IPS-18c (cell line): ENCODE measurements around the gene RALGAPA1.

Experiments used
- H3K4me3 ChIP-seq: 2 replicates; pipeline ENCODE4 v1.7.0; 2013; ENCODE audit warnings: low read depth, mild to moderate bottlenecking, low read length, moderate library complexity; ENCODE audit not compliant: insufficient read depth
- H3K9me3 ChIP-seq: one replicate; pipeline ENCODE4 v1.6.1; 2013; ENCODE audit warnings: mild to moderate bottlenecking, low read length, moderate library complexity; ENCODE audit not compliant: control insufficient read depth, insufficient read depth

RALGAPA1 gene

DNA sequence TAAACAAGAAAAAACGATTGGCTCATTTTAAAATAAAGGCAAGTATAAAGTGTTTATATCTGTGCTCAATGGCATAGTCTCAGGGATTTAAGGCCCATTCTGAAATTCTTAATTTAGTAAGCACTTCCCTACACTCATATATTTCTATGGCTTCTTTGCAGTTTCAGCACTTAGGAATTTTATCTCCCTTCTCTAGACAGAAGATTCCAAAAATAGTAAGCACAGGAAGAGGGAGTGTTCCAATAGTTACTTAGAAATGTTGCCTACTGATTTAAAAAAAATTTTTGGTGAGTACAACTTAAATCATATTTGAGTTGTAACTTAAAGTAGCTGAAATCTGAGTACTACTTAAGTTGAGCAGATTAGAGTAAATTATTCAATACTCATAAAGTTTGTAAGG lies 255.3 kb downstream of the RALGAPA1 start:
- Histone ChIP-seq H3K4me3 (no peak overlapping the region), H3K9me3 (no peaks in the 10 kb centered on the region)

DNA sequence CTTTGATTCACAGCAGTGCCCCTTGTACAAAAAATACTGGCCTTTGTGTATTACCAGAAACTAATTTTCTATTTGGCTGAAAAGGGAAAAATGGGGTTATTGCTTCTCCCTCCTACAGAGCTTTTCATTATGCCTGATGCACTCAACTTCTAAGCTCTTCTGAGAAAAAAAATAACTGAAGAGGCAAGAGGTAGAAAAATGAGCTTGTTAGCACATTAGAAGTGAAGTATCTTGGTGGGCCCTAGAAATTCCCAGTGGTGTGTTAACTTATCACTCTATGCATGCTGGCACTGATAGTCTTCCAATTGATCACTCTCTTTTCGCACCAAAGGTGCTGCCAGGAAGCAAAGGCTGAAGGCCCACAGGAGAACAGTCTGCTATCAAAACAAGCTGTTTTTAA lies 258.0 kb downstream of the RALGAPA1 start:
- Histone ChIP-seq H3K9me3 (no peaks in the 10 kb centered on the region), H3K4me3 (no peak overlapping the region)

- no peak overlapping the region for H3K4me3 ChIP-seq
- H3K9me3 ChIP-seq, result no peaks in the 10 kb centered on the region
Measured at GRCh38 chr14:35549551-35549950, 259.5 kb downstream of the RALGAPA1 start.

DNA sequence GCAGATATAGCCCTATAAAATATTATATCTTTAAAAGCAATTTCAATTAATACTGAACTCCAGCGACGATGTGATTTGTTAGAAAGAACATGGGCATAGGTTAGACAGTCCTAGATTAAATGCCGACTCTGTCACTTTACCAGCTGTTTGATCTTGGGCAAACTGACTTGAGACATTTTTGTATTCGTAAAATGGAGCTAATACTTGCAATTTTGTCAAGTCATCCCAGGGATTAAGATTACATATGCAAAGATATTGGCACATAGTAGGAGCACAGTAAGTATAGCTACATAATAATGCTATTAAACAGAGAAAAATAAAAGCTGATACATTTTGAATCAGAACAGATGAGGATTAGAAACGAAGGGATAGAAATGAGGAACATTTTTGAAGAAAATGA lies 266.1 kb downstream of the RALGAPA1 start:
- Histone ChIP-seq H3K9me3 (no peaks in the 10 kb centered on the region), H3K4me3 (no peak overlapping the region)

DNA sequence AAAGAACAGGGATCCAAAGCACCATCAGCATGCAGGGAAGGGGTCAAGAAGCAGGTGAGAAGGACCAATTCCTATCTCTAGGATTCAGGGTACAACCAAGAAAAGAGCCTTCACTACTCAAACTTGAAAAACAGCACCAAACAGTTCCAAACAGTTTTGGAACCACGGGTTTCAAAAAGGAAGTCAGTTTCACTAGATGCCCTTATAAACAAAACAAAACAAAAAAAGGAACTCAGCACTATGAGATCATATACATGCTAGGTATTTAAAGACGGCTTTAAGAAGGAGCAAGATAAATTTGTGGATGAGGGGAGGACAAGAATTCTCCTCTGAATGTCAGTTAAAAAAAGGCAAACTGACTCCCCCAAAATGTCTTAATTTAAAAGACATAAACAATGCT lies 269.1 kb downstream of the RALGAPA1 start:
- H3K4me3 ChIP-seq, result no peak overlapping the region
- H3K9me3 ChIP-seq, result no peaks in the 10 kb centered on the region

GRCh38 chr14:35535483-35536112 lies 273.5 kb downstream of the RALGAPA1 start:
- peak overlapping the region; percentile 50 for H3K4me3 ChIP-seq
- no peaks in the 10 kb centered on the region for H3K9me3 ChIP-seq

GRCh38 chr14:35534873-35535482 lies 274.1 kb downstream of the RALGAPA1 start:
- Histone ChIP-seq H3K4me3 (peak overlapping the region; percentile 82), H3K9me3 (no peaks in the 10 kb centered on the region)

DNA sequence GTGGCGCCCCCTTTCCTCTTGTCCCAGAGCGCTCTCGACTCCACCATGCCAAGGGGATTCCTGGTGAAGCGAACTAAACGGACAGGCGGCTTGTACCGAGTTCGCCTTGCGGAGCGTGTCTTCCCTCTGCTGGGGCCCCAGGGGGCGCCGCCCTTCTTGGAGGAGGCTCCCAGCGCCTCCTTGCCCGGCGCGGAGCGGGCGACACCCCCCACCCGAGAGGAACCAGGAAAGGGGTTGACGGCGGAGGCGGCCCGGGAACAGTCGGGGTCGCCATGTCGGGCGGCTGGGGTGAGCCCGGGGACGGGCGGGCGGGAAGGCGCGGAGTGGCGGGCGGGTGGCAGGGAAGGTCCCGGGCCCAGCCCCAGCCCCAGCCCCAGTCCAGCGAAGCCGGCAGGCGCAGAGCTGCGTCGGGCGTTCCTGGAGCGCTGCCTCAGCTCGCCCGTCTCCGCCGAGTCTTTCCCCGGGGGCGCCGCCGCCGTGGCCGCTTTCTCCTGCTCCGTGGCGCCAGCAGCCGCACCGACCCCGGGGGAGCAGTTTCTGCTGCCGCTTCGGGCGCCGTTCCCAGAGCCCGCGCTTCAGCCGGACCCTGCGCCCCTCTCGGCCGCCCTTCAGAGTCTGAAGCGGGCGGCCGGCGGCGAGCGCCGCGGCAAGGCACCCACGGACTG lies 274.8 kb downstream of the RALGAPA1 start:
- peak overlapping the region; percentile 82 for H3K4me3 ChIP-seq
- H3K9me3 ChIP-seq, result no peaks in the 10 kb centered on the region

GRCh38 chr14:35533357-35534207 lies 275.5 kb downstream of the RALGAPA1 start, which contains the start of gene INSM2:
TSS of gene INSM2 (plus strand) at chr14:35534164. CDS start at chr14:35534253, 89 bp downstream.
- Histone ChIP-seq H3K9me3 (no peaks in the 10 kb centered on the region), H3K4me3 (peak within 1 kb of the TSS; percentile 82)

DNA sequence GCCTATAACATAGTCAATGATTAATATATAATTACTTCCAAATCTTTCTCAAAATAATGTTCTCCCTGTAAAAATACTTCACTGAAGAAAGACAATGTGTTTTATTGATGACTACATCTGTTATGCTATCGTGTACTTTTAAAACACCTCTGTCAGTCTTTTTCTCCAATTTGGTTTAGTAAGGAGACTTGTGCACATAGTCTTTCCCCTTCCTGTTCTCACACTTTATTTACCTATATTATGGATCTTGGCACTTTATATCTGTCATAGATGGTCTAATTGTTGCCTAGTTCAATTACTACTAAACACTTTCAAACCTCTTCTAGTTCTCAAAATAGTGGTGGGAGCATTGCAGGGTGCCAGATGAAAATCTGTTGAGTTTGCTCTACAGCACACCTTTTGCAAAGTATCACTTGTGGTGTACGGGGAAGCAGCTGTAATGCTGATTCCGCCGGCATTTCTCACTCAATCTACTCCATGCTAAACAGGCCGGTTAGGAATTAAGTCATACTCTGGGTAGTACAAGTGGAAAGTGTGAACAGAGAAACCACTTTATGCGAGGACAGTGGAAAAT lies 276.2 kb downstream of the RALGAPA1 start:
- H3K9me3 ChIP-seq, result no peaks in the 10 kb centered on the region
- H3K4me3 ChIP-seq, result peak overlapping the region; percentile 82

DNA sequence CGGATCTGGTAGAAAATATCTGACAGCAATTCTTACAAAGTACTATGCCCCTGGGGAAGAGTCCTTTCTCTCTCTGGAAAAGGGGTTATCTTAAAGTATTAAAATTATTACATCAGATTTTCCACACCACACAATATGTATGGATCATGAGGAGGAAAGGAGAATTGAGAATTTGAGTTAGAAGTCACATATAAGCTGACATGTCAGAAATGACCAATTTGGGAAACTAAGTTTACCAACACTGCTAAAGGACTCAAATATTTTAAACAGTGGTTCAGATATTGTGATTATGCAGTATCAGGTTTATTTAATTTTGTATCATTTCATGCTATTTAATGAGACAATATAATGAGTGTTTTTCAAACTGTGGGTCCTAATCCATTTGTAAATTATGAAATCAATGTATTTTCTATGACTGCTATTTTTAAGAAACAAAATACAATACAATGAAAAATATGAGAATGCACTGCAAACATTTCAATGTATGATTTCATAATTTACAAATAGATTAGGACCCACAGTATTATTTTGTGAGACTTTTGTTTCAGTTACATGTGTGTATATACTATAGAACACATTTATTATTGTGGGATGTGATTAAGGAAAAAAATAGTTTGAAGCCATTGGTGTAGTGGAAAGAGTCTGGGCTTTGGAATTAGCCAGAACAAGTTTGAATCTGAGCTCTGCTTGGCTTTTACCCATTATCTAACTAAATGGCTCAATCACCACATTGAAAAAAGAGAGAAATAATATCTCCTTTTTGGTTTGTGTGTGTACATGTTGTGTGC lies 276.9 kb downstream of the RALGAPA1 start:
- H3K9me3 ChIP-seq, result no peaks in the 10 kb centered on the region
- H3K4me3 ChIP-seq, result no peak overlapping the region

- peaks cover 4% of the 10 kb centered on the region for H3K9me3 ChIP-seq
- H3K4me3 ChIP-seq, result no peak overlapping the region
Measured at GRCh38 chr14:35526962-35527361, 282.1 kb downstream of the RALGAPA1 start.

GRCh38 chr14:35525695-35526094 lies 283.4 kb downstream of the RALGAPA1 start:
- H3K4me3 ChIP-seq, result no peak overlapping the region
- peaks cover 4% of the 10 kb centered on the region for H3K9me3 ChIP-seq

DNA sequence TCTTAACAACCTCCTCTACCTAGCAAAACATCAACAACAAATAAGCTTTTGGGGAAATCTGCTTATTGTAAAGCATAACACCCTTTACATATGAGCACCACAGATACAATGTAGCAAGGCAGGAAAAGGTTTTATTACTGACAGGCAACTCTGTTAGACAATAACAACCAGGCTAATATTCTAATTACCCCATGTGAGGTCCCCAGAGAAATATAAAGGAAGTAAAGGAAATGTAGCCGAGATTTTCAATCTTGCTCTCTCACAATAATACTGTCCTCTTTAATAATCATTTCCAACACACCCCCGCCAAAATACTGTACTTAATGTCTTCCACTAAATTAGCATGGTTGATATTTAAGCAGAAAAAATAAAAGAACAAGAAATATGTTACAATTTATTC lies 289.1 kb downstream of the RALGAPA1 start:
- peaks cover 2% of the 10 kb centered on the region for H3K9me3 ChIP-seq
- no peak overlapping the region for H3K4me3 ChIP-seq

- H3K4me3 ChIP-seq, result no peak overlapping the region
Measured at GRCh38 chr14:35515916-35516315, 293.2 kb downstream of the RALGAPA1 start.

GRCh38 chr14:35512765-35513164 lies 296.3 kb downstream of the RALGAPA1 start:
- no peaks in the 10 kb centered on the region for H3K9me3 ChIP-seq
- no peak overlapping the region for H3K4me3 ChIP-seq

More at GRCh38 chr14:35515916-35516315, 293.2 kb downstream of the RALGAPA1 start:
- no peaks in the 10 kb centered on the region for H3K9me3 ChIP-seq
